HG03097 (cell line): ENCODE data around the gene OLFM4.
"Not testable (repeated sequence)": the region's sequence is repeated elsewhere in the genome, so short reads cannot be mapped to it uniquely, and the experiment has no call there.

Source experiments
- ATAC-seq: cut with Tn5 transposase; IDR thresholded peaks from one replicate; pipeline ENCODE4 v1.9.1; 2021; ENCODE audit not compliant: unreplicated experiment, low FRiP score

OLFM4 gene

GRCh38 chr13:53028637-53029203, at the start of gene OLFM4:
Gene OLFM4 (plus strand): TSS chr13:53028813. CDS start chr13:53028837, 24 bp downstream.
- no peak for ATAC-seq

- ATAC-seq, result no peak
Observed at GRCh38 chr13:52978989-52979388, 49.6 kb upstream of the OLFM4 start.

GRCh38 chr13:52980695-52981094, 47.9 kb upstream of the OLFM4 start:
- no peak for ATAC-seq

DNA sequence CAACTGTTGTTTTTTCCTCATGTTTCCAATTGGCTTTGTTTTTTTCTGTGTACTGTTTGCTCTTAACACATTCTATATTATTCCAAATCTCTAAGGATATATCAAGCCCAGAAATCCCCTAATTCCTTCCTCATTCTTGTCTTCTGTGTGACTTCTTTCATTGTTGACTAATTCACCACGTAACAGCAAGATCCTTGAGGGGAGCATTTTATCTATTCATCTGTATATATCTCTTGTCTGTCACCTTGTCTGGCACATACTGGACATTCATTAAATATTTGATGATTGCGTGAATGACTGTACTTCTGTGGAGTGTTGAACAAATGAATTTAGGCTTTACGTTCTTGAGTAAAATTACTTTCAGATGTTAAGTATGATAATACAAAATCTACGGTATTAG, 44.8 kb upstream of the OLFM4 start:
- ATAC-seq, result no peak

- ATAC-seq, result no peak
Observed at GRCh38 chr13:52984881-52985363, 43.7 kb upstream of the OLFM4 start.

DNA sequence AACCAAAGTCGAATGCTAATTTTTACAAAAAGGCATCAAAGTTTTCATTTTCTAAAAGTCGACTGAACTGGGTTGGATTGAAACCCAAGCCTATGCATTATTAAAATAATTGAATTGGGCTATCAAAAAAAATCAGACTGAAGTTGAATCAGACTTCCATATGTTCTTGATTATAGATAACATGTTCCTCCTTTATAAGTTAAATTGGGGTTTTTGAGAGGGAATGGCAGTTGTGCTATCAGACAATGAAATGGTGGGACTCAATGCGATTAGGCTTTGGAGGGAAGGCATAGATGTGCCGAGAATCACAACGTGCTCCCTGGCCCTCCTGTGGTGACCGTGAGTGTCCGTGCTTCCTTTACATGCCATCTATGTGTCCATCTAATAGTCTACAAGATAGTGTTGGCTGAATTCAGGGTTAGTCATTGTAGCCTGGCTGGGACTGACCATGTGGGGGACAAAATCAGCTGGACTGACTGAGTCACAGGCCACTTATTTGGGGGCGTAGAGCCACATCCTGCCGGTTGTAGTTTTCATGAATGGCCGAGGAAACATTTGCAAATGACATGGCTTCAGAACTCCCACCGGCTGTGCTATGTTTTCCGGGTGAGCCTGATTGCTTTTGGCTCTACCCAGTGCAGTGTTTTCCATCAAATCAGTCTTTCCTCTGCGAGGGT, 37.1 kb upstream of the OLFM4 start:
- no peak for ATAC-seq

DNA sequence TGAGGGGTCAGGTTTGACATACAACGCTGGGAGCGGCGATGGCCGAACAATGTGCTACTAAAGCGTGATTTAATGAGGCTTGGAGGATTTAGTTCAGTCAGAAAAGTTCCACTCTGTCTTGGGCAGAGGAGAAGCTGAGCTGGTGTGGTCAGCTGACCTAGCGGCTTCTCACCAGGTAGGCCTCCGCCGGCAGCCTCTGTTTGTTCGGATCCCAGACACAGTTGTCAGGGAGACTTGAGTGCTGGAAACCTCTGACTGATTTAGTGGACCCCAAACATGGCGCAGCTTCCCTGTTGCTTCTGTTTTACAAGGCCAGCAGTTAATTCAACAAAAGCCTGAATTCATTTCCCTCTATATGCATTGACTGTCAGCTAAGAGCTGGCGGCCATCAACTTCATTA, 36.5 kb upstream of the OLFM4 start:
- ATAC-seq, result no peak

GRCh38 chr13:52994051-52994450, 34.6 kb upstream of the OLFM4 start:
- no peak for ATAC-seq

DNA sequence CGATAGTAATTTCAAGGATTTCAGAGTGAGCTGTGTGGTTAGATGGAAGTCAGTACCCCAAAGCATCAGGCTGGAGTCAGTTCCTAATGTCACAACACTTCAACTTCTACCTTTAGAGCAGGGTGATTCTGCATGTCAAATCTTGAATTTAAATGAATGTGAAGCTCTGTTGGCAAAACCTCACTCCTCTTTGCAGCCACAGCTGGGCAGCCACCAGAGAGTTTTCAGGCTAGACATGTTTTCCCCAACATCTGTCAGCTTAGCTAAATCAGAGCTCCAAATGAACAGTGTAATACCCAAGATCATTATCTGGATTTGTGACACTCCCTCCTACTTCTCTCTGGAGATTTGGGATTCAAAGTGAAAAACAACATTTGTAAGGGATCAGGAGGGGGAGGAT, 33.7 kb upstream of the OLFM4 start:
- no peak for ATAC-seq

- ATAC-seq, result no peak
Observed at GRCh38 chr13:52995946-52996345, 32.7 kb upstream of the OLFM4 start.

GRCh38 chr13:52997951-52998876, 30.4 kb upstream of the OLFM4 start:
- no peak for ATAC-seq

- ATAC-seq, result no peak
Observed at GRCh38 chr13:52999093-52999696, 29.4 kb upstream of the OLFM4 start.

- ATAC-seq, result no peak
Observed at GRCh38 chr13:53001444-53002225, 27.0 kb upstream of the OLFM4 start.

DNA sequence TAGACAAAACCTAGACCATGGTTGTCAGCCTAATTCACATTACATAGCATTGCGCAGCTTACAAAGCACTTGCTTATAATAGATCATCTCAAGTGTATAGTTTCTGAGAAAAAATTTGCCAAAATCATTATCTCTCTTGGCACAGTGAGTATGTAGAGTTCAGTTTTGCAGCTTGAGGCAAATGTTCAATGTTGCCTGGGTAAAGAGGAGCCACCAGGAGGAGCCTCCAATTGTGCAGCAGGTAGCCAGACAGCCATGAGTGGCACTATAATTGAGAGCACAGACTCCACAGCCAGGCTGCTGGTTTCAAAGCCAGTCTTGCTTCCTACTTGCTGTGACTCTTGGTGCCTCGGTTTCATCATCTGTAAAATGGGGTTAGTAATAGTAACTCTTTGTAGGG, 24.0 kb upstream of the OLFM4 start:
- no peak for ATAC-seq

- no peak for ATAC-seq
Observed at GRCh38 chr13:53005626-53006025, 23.0 kb upstream of the OLFM4 start.

GRCh38 chr13:53007872-53008271, 20.7 kb upstream of the OLFM4 start:
- no peak for ATAC-seq

GRCh38 chr13:53010374-53011105, 18.1 kb upstream of the OLFM4 start:
- no peak for ATAC-seq

DNA sequence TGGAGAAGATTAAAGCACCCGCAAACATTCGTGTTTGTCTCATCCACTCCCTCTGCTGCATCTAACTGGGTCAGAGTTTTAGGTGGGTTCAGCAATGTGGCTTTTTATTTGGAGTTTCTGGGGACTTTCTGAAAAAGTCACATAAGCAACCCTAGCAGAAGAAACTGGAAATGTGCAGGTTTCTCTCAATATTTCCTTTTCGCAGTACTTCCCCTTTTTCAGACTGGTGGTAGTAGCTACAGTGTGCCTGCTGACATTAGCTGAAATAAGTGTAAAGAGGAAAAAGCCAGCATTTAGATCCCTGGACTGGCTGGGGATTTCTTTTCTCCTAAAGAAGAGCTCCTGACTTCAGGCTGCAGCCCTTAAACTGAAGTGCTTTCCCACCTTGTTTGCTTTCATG, 15.9 kb upstream of the OLFM4 start:
- no peak for ATAC-seq

- ATAC-seq, result no peak
Observed at GRCh38 chr13:53013113-53013512, 15.5 kb upstream of the OLFM4 start.

DNA sequence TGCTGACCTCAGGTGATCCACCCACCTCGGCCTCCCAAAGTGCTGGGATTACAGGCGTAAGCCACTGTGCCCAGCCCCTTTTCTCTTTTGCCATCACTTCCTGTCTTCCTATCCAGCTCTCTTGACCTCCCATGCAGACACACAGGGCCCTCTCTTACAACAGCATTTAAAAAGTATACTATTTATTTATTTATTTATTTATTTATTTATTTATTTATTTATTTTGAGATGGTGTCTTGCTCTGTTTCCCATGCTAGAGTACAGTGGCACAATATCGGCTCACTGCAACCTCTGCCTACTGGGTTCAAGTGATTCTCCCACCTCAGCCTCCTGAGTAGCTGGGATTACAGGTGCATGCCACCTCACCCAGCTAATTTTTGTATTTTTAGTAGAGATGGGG, 14.6 kb upstream of the OLFM4 start:
- ATAC-seq, result not testable (repeated sequence)
